ENCODE results near the gene LGALS13.

- TF ChIP-seq CHD1 (IDR thresholded peaks at IDR 0.05; ENCODE audit: low read depth, low read length) (no peak), ZNF274 (IDR thresholded peaks at IDR 0.05; ENCODE audit: borderline replicate concordance, extremely low read depth, low read length) (no peak), POLR2AphosphoS5 (IDR thresholded peaks at IDR 0.05; ENCODE audit: low read depth, low read length) (no peak), SIN3A (conservative IDR thresholded peaks at IDR 0.05 in 1 of 2, IDR thresholded peaks at IDR 0.05 in 1 of 2; ENCODE audit: low read depth in 1 of 2, low read length in 2 of 2) (no peak), POLR2A (IDR thresholded peaks at IDR 0.05; ENCODE audit: control extremely low read depth in 1 of 2, low read depth in 2 of 2, low read length in 2 of 2) (no peak), RAD21 (IDR thresholded peaks at IDR 0.05 in 1 of 2, conservative IDR thresholded peaks at IDR 0.05 in 1 of 2; ENCODE audit: low read depth in 2 of 2, low read length in 2 of 2) (no peak), TAF1 (IDR thresholded peaks at IDR 0.05; ENCODE audit: low read depth, low read length) (no peak), RXRA (IDR thresholded peaks at IDR 0.05; ENCODE audit: insufficient read depth, low read depth, low read length) (no peak), RBBP5 (IDR thresholded peaks at IDR 0.05; ENCODE audit: borderline replicate concordance, low read depth, low read length) (no peak), EZH2 (IDR thresholded peaks at IDR 0.05; ENCODE audit: low read depth, low read length, severe bottlenecking) (no peak), EGR1 (IDR thresholded peaks at IDR 0.05; ENCODE audit: borderline replicate concordance, low read depth, low read length) (no peak), NANOG (IDR thresholded peaks at IDR 0.05; ENCODE audit: insufficient read depth, low read depth, low read length, poor library complexity, severe bottlenecking) (no peak)
- TF ChIP-seq, protein P1, sequence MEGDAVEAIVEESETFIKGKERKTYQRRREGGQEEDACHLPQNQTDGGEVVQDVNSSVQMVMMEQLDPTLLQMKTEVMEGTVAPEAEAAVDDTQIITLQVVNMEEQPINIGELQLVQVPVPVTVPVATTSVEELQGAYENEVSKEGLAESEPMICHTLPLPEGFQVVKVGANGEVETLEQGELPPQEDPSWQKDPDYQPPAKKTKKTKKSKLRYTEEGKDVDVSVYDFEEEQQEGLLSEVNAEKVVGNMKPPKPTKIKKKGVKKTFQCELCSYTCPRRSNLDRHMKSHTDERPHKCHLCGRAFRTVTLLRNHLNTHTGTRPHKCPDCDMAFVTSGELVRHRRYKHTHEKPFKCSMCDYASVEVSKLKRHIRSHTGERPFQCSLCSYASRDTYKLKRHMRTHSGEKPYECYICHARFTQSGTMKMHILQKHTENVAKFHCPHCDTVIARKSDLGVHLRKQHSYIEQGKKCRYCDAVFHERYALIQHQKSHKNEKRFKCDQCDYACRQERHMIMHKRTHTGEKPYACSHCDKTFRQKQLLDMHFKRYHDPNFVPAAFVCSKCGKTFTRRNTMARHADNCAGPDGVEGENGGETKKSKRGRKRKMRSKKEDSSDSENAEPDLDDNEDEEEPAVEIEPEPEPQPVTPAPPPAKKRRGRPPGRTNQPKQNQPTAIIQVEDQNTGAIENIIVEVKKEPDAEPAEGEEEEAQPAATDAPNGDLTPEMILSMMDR (IDR thresholded peaks at IDR 0.05; ENCODE audit: control extremely low read depth in 1 of 3, insufficient read depth in 1 of 3, low read depth in 1 of 3, low read length in 3 of 3) = no peak
- TF ChIP-seq, protein P2, sequence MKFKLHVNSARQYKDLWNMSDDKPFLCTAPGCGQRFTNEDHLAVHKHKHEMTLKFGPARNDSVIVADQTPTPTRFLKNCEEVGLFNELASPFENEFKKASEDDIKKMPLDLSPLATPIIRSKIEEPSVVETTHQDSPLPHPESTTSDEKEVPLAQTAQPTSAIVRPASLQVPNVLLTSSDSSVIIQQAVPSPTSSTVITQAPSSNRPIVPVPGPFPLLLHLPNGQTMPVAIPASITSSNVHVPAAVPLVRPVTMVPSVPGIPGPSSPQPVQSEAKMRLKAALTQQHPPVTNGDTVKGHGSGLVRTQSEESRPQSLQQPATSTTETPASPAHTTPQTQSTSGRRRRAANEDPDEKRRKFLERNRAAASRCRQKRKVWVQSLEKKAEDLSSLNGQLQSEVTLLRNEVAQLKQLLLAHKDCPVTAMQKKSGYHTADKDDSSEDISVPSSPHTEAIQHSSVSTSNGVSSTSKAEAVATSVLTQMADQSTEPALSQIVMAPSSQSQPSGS (IDR thresholded peaks at IDR 0.05; ENCODE audit: low read length) = no peak
Measured at GRCh38 chr19:39623946-39624345, 21.6 kb downstream of the LGALS13 start.

Measured in H1 (cell line).